OCI-LY3 (cell line): ENCODE results near the gene EXOSC3.

Source experiments
- H2AFZ ChIP-seq: fragments of 200-600, 300-600 bp; shearing (Covaris generic); 2 replicates; pipeline ENCODE4 v1.6.0; 2014; ENCODE audit warnings: antibody characterized with exemption, low read depth, low read length
- H3K27ac ChIP-seq: fragments of 200-600, 300-600 bp; sonication (generic); 2 replicates; pipeline ENCODE4 v1.5.1; 2014; ENCODE audit warnings: mild to moderate bottlenecking, low read length, moderate library complexity, mixed read lengths
- H3K27me3 ChIP-seq: fragments of 200-600, 300-600 bp; sonication (generic); 2 replicates; pipeline ENCODE4 v1.6.1; 2014; ENCODE audit warnings: low read depth, low read length, mixed read lengths
- H3K36me3 ChIP-seq: fragments of 200-600, 300-600 bp; sonication (generic); replicated peaks from 2 replicates; pipeline ENCODE3; 2014; ENCODE audit warnings: low read depth, low read length, mixed read lengths
- H3K4me1 ChIP-seq: fragments of 300-600, 200-600 bp; sonication (generic); 2 replicates; pipeline ENCODE4 v1.6.1; 2014; ENCODE audit warnings: low read length, mixed read lengths
- H3K4me2 ChIP-seq: fragments of 200-600, 300-600 bp; sonication (generic); 2 replicates; pipeline ENCODE4 v1.6.1; 2014; ENCODE audit warnings: low read length, mixed read lengths
- H3K4me3 ChIP-seq: fragments of 300-600, 200-600 bp; sonication (generic); 2 replicates; pipeline ENCODE4 v1.5.1; 2014; ENCODE audit warnings: antibody characterized with exemption, mild to moderate bottlenecking, low read length, moderate library complexity
- H3K79me2 ChIP-seq: fragments of 300-600, 200-600 bp; shearing (Covaris generic); 2 replicates; pipeline ENCODE4 v1.6.1; 2014; ENCODE audit warnings: mild to moderate bottlenecking, low read length, mixed read lengths
- H3K9ac ChIP-seq: fragments of 300-600, 200-600 bp; shearing (Covaris generic); 2 replicates; pipeline ENCODE4 v1.6.0; 2014; ENCODE audit warnings: mild to moderate bottlenecking, low read length, moderate library complexity
- H3K9me3 ChIP-seq: fragments of 200-600, 300-600 bp; shearing (Covaris generic); 2 replicates; pipeline ENCODE4 v1.6.1; 2014; ENCODE audit warnings: low read length, mixed read lengths; ENCODE audit not compliant: insufficient read depth
- H4K20me1 ChIP-seq: fragments of 200-600, 300-600 bp; sonication (generic); 2 replicates; pipeline ENCODE4 v1.6.1; 2016; ENCODE audit warnings: low read length, mixed read lengths; ENCODE audit not compliant: insufficient read depth
- EZH2phosphoT487 ChIP-seq: fragments of 200-600 bp; shearing (Covaris generic); IDR thresholded peaks from 2 replicates; pipeline ENCODE4 v1.6.1; 2018; ENCODE audit warnings: antibody characterized with exemption, mixed run types, low read depth
- TF ChIP-seq, protein P1 (sequence below): fragments of 200-600, 300-600 bp; sonication (generic); IDR thresholded peaks from 2 replicates; pipeline ENCODE4 v1.5.1; 2014; ENCODE audit warnings: antibody characterized with exemption, low read length, low read depth

The EXOSC3 gene

DNA sequence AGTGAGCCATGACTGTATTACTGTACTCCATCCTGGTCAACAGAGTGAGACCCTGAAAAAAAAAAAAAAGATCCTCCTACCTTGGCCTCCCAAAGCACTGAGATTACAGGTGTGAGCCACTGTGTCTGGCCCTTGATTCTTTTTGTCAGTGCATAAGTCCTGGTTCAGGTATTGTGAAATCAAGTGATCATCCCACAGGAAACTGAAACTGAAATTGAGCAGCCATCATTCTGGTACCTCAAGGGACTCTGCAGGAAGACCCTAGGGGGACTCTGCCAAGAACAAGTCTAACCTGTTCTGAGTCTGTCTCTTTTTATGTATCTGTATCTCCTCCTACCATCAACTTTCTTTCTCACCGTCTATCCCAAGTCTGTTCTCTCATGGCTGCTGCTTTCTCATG, 13.8 kb upstream of the EXOSC3 start:
- no peaks in the 10 kb centered on the region for H3K27me3 ChIP-seq
- H4K20me1 ChIP-seq: peaks cover 21% of the 10 kb centered on the region
- no peak overlapping the region for H3K27ac ChIP-seq
- H3K9ac ChIP-seq: no peak overlapping the region
- peaks cover 4% of the 10 kb centered on the region for H3K36me3 ChIP-seq
- H3K9me3 ChIP-seq: no peaks in the 10 kb centered on the region
- TF ChIP-seq, protein P1, sequence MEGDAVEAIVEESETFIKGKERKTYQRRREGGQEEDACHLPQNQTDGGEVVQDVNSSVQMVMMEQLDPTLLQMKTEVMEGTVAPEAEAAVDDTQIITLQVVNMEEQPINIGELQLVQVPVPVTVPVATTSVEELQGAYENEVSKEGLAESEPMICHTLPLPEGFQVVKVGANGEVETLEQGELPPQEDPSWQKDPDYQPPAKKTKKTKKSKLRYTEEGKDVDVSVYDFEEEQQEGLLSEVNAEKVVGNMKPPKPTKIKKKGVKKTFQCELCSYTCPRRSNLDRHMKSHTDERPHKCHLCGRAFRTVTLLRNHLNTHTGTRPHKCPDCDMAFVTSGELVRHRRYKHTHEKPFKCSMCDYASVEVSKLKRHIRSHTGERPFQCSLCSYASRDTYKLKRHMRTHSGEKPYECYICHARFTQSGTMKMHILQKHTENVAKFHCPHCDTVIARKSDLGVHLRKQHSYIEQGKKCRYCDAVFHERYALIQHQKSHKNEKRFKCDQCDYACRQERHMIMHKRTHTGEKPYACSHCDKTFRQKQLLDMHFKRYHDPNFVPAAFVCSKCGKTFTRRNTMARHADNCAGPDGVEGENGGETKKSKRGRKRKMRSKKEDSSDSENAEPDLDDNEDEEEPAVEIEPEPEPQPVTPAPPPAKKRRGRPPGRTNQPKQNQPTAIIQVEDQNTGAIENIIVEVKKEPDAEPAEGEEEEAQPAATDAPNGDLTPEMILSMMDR: no peak
- no peak for TF ChIP-seq EZH2phosphoT487
- H2AFZ ChIP-seq: no peak overlapping the region
- H3K79me2 ChIP-seq: peaks cover 30% of the 10 kb centered on the region
- H3K4me1 ChIP-seq: peaks cover 22% of the 10 kb centered on the region
- no peak overlapping the region for H3K4me2 ChIP-seq
- no peak overlapping the region for H3K4me3 ChIP-seq

DNA sequence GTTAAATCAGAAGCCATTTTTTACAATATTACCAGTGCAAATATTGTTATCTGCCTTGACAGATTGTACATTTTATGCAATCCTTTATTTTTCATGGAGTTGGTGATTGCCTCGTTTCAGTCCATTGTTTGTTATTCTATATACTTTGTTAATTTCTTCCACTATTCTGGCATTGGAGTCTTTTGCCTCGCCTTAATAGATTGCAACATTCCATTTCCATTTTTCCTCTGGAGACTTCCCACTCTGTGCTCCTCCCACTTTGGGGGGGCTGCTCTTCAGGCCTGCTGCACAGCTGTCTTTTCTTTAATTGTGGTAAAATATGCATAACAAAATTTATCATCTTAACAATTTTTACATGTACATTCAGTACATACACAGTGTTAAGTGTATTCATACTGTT, 11.4 kb upstream of the EXOSC3 start:
- no peaks in the 10 kb centered on the region for H3K36me3 ChIP-seq
- H3K27ac ChIP-seq: no peak overlapping the region
- 0 out of 2 replicates have a peak, but pooled peaks cover 6% of the 10 kb centered on the region for H3K4me1 ChIP-seq

DNA sequence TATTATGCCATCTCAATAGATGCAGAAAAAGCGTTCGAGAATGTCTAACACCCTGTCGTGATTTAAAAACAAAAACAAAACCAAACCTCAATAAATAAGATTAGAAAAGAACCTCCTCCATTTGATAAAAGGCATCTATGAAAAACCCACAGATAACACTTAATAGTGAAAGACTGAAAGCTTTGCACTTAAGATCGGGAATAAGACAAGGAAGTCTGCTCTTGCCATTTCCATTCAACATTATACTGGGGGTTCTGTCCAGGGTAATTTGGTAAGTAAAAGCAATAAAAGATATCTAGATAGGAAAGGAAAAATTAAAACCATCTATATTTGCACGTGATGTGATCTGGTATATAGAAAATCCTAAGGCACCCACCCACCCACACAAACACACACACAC, 7.3 kb upstream of the EXOSC3 start:
- H3K4me2 ChIP-seq: no peak overlapping the region
- H4K20me1 ChIP-seq: no peaks in the 10 kb centered on the region
- no peaks in the 10 kb centered on the region for H3K4me1 ChIP-seq
- H3K27ac ChIP-seq: no peak overlapping the region
- no peak overlapping the region for H3K9ac ChIP-seq
- no peaks in the 10 kb centered on the region for H3K27me3 ChIP-seq
- TF ChIP-seq, protein P1: no peak
- no peak for TF ChIP-seq EZH2phosphoT487
- no peak overlapping the region for H3K4me3 ChIP-seq
- H3K79me2 ChIP-seq: no peaks in the 10 kb centered on the region
- no peaks in the 10 kb centered on the region for H3K9me3 ChIP-seq
- no peaks in the 10 kb centered on the region for H3K36me3 ChIP-seq
- H2AFZ ChIP-seq: no peak overlapping the region

More for the DNA sequence above, 11.4 kb upstream of the EXOSC3 start:
- H4K20me1 ChIP-seq: no peaks in the 10 kb centered on the region
- H3K4me3 ChIP-seq: no peak overlapping the region
- no peaks in the 10 kb centered on the region for H3K27me3 ChIP-seq
- no peak overlapping the region for H2AFZ ChIP-seq
- H3K79me2 ChIP-seq: peaks cover 5% of the 10 kb centered on the region
- no peak overlapping the region for H3K9ac ChIP-seq
- TF ChIP-seq EZH2phosphoT487: no peak
- TF ChIP-seq, protein P1: no peak
- no peak overlapping the region for H3K4me2 ChIP-seq
- no peaks in the 10 kb centered on the region for H3K9me3 ChIP-seq

DNA sequence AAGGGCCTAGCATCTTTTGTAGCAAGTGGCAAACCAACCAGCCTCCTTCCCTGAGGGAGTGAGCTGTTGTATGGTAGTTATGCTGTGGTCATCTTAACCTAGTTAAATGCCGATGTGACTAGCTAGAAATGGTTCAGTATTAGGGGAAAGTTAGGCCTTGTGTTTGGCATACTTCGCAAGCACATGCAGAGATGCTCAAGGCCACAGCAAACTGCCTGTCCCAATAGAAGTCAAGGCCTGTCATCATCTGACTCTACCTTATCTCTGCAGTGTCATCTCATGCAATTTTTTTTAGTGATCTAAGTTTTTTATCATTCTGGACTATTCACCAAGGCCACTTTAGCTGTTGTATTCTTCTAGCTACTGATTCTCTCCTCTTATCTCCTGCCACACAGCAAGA, 5.2 kb upstream of the EXOSC3 start:
- no peaks in the 10 kb centered on the region for H3K36me3 ChIP-seq
- no peaks in the 10 kb centered on the region for H3K9me3 ChIP-seq
- H3K27me3 ChIP-seq: no peaks in the 10 kb centered on the region
- no peak overlapping the region for H3K4me2 ChIP-seq
- H4K20me1 ChIP-seq: no peaks in the 10 kb centered on the region
- no peak overlapping the region for H3K27ac ChIP-seq
- H2AFZ ChIP-seq: no peak overlapping the region
- H3K4me3 ChIP-seq: no peak overlapping the region
- TF ChIP-seq, protein P1: no peak
- TF ChIP-seq EZH2phosphoT487: no peak
- no peak overlapping the region for H3K9ac ChIP-seq
- H3K79me2 ChIP-seq: peaks cover 7% of the 10 kb centered on the region
- H3K4me1 ChIP-seq: peaks cover 4% of the 10 kb centered on the region; the same call in 1 of the 2 replicates
